Hepatocyte (in vitro differentiated cells): ENCODE measurements around the gene PLAAT5.

ENCODE experiments used
- CTCF ChIP-seq: fragments of 200-600 bp; sonication (generic); IDR thresholded peaks from 2 replicates; pipeline ENCODE4 v1.5.1; 2016; ENCODE audit warnings: antibody characterized with exemption, mild to moderate bottlenecking; ENCODE audit not compliant: poor library complexity
- EZH2 ChIP-seq: fragments of 200-600 bp; sonication (generic); IDR thresholded peaks from 2 replicates; pipeline ENCODE4 v1.6.1; 2016; ENCODE audit warnings: antibody characterized with exemption, mild to moderate bottlenecking, borderline replicate concordance
- EZH2phosphoT487 ChIP-seq: fragments of 200-600 bp; sonication (generic); IDR thresholded peaks from one replicate; pipeline ENCODE4 v1.6.1; 2018; ENCODE audit warnings: antibody characterized with exemption, mild to moderate bottlenecking, low read depth, moderate library complexity; ENCODE audit not compliant: unreplicated experiment, severe bottlenecking

- no peak for TF ChIP-seq CTCF
- TF ChIP-seq EZH2phosphoT487, result no peak
- TF ChIP-seq EZH2, result no peak
Observed at GRCh38 chr11:63417174-63417852, 73.7 kb downstream of the PLAAT5 start.
